ENCODE results near the gene PARP16. TPM values are rescaled to one million over a fixed set of nuclear protein-coding genes. Genes with fewer than 3 reads are reported as not detected.

The PARP16 gene
- total RNA-seq, 4 donors from 2014 or later, result 7.0 to 23.1 (median 8.1) TPM

DNA sequence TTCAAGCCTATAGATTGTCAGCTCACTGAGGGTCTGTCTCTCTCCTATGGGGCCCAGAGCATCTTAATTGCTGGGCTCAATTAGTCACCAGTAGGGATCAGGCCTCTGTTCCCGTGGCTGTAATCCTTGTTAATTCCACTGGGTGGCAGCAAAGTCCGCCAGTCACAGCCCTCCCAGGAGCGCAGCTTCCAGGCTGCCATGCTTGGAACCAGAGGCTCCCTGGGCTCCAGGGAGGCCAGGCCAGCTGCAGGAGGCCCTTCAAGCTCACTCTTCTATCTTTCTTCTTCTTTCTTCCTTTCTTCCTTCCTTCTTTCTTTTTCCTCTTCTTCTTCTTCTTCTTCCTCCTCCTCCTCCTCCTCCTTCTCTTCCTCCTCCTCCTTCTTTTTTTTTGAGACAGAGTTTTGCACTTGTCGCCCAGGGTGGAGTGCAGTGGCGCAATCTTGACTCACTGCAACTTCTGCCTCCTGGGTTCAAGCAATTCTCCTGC is 32.2 kb upstream of the PARP16 start:
- no peak for TF ChIP-seq POLR2A (IDR thresholded peaks at IDR 0.05)
- TF ChIP-seq, protein P1, sequence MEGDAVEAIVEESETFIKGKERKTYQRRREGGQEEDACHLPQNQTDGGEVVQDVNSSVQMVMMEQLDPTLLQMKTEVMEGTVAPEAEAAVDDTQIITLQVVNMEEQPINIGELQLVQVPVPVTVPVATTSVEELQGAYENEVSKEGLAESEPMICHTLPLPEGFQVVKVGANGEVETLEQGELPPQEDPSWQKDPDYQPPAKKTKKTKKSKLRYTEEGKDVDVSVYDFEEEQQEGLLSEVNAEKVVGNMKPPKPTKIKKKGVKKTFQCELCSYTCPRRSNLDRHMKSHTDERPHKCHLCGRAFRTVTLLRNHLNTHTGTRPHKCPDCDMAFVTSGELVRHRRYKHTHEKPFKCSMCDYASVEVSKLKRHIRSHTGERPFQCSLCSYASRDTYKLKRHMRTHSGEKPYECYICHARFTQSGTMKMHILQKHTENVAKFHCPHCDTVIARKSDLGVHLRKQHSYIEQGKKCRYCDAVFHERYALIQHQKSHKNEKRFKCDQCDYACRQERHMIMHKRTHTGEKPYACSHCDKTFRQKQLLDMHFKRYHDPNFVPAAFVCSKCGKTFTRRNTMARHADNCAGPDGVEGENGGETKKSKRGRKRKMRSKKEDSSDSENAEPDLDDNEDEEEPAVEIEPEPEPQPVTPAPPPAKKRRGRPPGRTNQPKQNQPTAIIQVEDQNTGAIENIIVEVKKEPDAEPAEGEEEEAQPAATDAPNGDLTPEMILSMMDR (IDR thresholded peaks at IDR 0.05), result peak; percentile 84 to 98 (median 90)
- H3K4me1 ChIP-seq, result no peaks in the 10 kb centered on the region
- H3K27ac ChIP-seq, result no peak overlapping the region
- H3K4me3 ChIP-seq, result no peak overlapping the region
- H3K9me3 ChIP-seq, result no peaks in the 10 kb centered on the region
- no peaks in the 10 kb centered on the region for H3K36me3 ChIP-seq
- no peaks in the 10 kb centered on the region for H3K27me3 ChIP-seq
- peak; percentile 61 to 88 (median 78) for DNase-seq

DNA sequence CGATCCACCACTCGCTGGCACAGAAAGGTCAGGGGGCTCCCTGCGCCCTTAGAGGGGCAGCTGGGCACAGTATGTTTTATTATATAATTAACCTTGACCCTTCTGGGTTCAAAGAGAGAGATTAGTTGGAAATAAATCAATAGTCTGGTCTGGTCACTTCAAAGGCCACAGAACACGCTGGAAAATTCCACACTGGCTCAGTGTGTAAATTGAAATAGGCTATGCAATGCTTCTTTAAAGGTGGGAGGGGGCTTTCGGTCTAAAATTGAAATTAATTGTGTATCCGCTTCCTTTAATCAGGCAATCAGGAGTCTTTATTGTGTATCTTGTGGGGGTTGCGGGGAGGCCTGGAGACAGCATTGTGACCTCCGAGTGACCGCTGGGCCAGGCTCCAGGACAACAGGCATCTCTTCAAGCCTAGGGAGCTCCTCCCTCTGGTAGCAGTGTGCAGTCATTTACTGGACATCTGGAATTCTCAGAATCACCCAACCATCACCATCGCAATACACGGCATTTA is 25.8 kb upstream of the PARP16 start:
- H3K9me3 ChIP-seq, result no peaks in the 10 kb centered on the region
- DNase-seq, result no peak
- no peak overlapping the region for H3K27ac ChIP-seq
- no peaks in the 10 kb centered on the region for H3K36me3 ChIP-seq
- no peaks in the 10 kb centered on the region for H3K27me3 ChIP-seq
- no peak overlapping the region for H3K4me3 ChIP-seq
- no peaks in the 10 kb centered on the region for H3K4me1 ChIP-seq
- TF ChIP-seq, protein P1 (IDR thresholded peaks at IDR 0.05), result no peak
- TF ChIP-seq POLR2A (IDR thresholded peaks at IDR 0.05), result no peak

DNA sequence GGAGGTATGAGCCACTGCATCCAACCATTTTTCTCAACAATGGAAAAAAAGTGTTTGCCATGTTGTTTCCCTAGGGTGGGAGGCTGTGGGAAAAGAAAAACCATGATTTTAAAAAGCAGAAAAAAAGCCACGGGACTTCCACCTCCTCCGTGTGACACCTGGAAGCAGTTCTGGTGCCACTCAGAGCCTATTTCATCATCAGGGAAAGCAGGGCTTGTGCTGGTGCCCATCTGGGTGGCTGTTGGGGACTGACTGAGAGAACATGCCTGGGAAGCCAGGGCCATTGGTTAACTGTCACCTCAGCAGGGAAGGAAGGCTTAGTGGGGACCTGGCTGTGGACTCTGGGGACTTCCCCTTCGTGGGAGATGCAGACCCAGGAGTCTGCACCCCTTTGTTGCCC is 25.1 kb upstream of the PARP16 start:
- Histone ChIP-seq H3K27me3 (no peaks in the 10 kb centered on the region), H3K36me3 (no peaks in the 10 kb centered on the region), H3K4me1 (no peaks in the 10 kb centered on the region)

DNA sequence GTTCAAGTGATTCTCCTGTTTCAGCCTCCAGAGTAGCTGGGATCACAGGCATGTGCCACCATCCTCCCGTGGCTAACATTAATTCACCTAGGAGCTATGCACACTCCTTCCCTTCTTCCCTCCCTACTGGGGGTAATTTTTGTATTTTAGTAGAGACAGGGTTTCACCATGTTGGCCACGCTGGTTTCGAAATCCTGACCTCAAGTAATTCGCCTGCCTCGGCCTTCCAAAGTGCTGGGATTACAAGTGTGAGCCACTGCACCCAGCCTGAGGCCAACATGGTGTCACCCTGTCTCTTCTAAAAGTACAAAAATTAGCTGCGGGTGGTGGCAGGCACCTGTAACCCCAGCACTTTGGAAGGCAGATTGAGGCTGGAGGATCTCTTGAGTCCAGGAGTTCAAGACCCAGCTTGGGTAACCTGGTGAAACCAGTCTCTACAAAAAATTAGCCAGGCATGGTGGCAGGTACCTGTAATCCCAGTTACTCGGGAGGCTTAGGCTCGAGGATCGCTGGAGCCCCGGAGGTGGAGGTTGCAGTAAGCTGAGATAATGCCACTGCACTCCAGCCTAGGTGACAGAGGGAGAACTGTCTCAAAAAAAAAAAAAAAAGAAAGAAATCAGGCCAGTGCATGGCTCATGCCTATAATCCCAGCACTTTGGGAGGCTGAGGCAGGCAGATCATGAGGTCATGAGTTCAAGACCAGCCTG is 23.9 kb upstream of the PARP16 start:
- H3K4me3 ChIP-seq, result no peak overlapping the region
- no peak for TF ChIP-seq POLR2A (IDR thresholded peaks at IDR 0.05)
- TF ChIP-seq, protein P1 (IDR thresholded peaks at IDR 0.05), result no peak
- H3K9me3 ChIP-seq, result no peaks in the 10 kb centered on the region
- no peak for DNase-seq
- no peaks in the 10 kb centered on the region for H3K36me3 ChIP-seq
- no peaks in the 10 kb centered on the region for H3K4me1 ChIP-seq
- H3K27ac ChIP-seq, result peak overlapping the region in 2 of 4 donors; percentile 30 to 39
- no peaks in the 10 kb centered on the region for H3K27me3 ChIP-seq

More for the DNA sequence above, 25.1 kb upstream of the PARP16 start:
- TF ChIP-seq, protein P1 (IDR thresholded peaks at IDR 0.05), result no peak
- TF ChIP-seq POLR2A (IDR thresholded peaks at IDR 0.05), result no peak
- H3K9me3 ChIP-seq, result no peaks in the 10 kb centered on the region
- H3K4me3 ChIP-seq, result no peak overlapping the region
- no peak for DNase-seq
- no peak overlapping the region for H3K27ac ChIP-seq

DNA sequence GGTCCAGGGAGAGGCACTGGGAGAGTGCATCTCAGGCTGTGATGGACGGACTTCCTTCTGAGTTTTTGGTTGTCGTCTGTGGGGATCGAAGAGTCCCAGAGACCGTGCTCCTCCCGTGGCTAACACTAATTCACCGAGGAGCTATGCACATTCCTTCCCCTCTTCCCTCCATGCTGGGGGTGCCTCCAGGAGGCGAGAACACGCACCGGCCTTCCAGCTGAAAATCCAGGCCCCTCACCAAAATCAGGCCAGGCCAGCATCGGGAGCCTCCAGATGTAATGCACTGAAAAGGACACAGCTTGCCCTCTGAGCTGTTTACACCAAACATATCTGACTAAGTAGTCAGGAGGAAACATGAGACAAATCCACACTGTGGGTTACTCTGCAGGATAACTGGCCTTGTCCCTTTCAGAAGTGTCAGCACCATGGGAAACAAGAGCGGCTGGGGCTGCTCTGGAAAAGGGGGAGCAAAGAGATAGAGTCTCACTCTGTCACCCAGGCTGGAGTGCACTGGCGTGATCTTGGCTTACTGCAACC is 23.3 kb upstream of the PARP16 start:
- DNase-seq, result no peak
- no peaks in the 10 kb centered on the region for H3K4me1 ChIP-seq
- TF ChIP-seq POLR2A (IDR thresholded peaks at IDR 0.05), result no peak
- TF ChIP-seq, protein P1 (IDR thresholded peaks at IDR 0.05), result no peak
- H3K27ac ChIP-seq, result peak overlapping the region in 2 of 4 donors; percentile 30 to 39
- no peaks in the 10 kb centered on the region for H3K9me3 ChIP-seq
- H3K4me3 ChIP-seq, result no peak overlapping the region
- H3K36me3 ChIP-seq, result no peaks in the 10 kb centered on the region
- no peaks in the 10 kb centered on the region for H3K27me3 ChIP-seq

Data from Peyer's patch (tissue), 4 donors.